Retinal pigment epithelial cell (primary cell): ENCODE results near the gene ZNF134.

Experiments
- DNase-seq: peaks from one replicate; pipeline ENCODE4 v3.0.0-alpha.2; 2010; ENCODE audit warnings: low read depth
- H3K4me3 ChIP-seq: 2 replicates; pipeline ENCODE4 v1.5.1; 2011; ENCODE audit warnings: mild to moderate bottlenecking, low read length, control low read depth, moderate library complexity
- CTCF ChIP-seq: conservative IDR thresholded peaks from 2 replicates; pipeline ENCODE4 v1.5.1; 2011; ENCODE audit warnings: low read depth, low read length, control low read depth, inconsistent platforms

Gene ZNF134

GRCh38 chr19:57656346-57656745 is 42.3 kb downstream of the ZNF134 start:
- no peak overlapping the region for H3K4me3 ChIP-seq
- DNase-seq = no peak
- TF ChIP-seq CTCF = no peak

- no peak for TF ChIP-seq CTCF
- DNase-seq = no peak
- H3K4me3 ChIP-seq = peak overlapping the region; percentile 47
These were observed 50.5 kb downstream of the ZNF134 start for GRCh38 chr19:57664269-57665127.

- no peak overlapping the region for H3K4me3 ChIP-seq
- no peak for DNase-seq
- TF ChIP-seq CTCF = no peak
These were observed 51.3 kb downstream of the ZNF134 start for GRCh38 chr19:57665261-57665806.

GRCh38 chr19:57667228-57667627 is 53.2 kb downstream of the ZNF134 start:
- TF ChIP-seq CTCF = no peak
- DNase-seq = no peak

GRCh38 chr19:57668635-57669034 is 54.6 kb downstream of the ZNF134 start, which contains the start of gene ZSCAN4:
Gene ZSCAN4 (plus strand): TSS chr19:57668935. CDS start chr19:57676146, 7,211 bp downstream.
- no peak within 1 kb of the TSS for H3K4me3 ChIP-seq
- no peak for TF ChIP-seq CTCF
- no peak for DNase-seq

More at GRCh38 chr19:57667228-57667627, 53.2 kb downstream of the ZNF134 start:
- H3K4me3 ChIP-seq = no peak overlapping the region

GRCh38 chr19:57671124-57671895 is 57.3 kb downstream of the ZNF134 start:
- no peak for TF ChIP-seq CTCF
- DNase-seq = no peak

More at GRCh38 chr19:57671124-57671895, 57.3 kb downstream of the ZNF134 start:
- H3K4me3 ChIP-seq = no peak overlapping the region
